Activated CD4-positive, CD25-positive, alpha-beta regulatory T cell (primary cell): Measurements from ENCODE around the gene UBASH3A.

Experiments used
- DNase-seq, 4 experiments: peaks; one replicate each; lab custom pipeline; 2025; lab: John Stamatoyannopoulos, UW

The UBASH3A gene, protein sequence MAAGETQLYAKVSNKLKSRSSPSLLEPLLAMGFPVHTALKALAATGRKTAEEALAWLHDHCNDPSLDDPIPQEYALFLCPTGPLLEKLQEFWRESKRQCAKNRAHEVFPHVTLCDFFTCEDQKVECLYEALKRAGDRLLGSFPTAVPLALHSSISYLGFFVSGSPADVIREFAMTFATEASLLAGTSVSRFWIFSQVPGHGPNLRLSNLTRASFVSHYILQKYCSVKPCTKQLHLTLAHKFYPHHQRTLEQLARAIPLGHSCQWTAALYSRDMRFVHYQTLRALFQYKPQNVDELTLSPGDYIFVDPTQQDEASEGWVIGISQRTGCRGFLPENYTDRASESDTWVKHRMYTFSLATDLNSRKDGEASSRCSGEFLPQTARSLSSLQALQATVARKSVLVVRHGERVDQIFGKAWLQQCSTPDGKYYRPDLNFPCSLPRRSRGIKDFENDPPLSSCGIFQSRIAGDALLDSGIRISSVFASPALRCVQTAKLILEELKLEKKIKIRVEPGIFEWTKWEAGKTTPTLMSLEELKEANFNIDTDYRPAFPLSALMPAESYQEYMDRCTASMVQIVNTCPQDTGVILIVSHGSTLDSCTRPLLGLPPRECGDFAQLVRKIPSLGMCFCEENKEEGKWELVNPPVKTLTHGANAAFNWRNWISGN

DNA sequence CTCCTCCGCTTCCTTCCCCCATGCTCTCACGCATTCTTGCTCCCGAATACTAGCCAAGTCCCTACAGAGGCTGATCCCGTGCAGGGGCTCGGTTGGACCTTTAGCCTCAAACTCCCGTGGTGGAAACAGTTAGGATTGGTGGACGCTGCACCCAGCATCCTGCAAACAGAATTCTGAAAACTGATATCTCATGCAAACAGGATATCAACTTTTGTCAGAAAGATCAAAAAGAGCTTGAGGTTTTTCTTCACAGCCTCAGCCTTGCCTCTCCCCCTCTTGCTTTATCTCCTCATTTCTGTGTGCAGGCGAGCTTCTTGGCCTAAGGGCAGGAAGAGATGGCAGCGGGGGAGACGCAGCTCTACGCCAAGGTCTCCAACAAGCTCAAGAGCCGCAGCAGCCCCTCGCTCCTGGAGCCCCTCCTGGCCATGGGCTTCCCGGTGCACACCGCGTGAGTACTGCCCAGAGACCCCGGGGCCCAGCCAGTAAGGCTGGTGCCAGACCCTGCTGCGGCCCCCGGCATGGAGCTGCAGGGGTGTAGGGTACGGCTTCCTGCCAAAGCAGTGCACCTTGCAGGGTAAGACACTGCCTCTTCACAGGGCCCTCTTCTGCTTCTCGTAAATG is at the start of gene UBASH3A:
UBASH3A (plus strand) TSS at position 292 of the 621 bp plus-strand sequence; CDS start at position 336, 44 bp downstream.
- no peak for DNase-seq

DNA sequence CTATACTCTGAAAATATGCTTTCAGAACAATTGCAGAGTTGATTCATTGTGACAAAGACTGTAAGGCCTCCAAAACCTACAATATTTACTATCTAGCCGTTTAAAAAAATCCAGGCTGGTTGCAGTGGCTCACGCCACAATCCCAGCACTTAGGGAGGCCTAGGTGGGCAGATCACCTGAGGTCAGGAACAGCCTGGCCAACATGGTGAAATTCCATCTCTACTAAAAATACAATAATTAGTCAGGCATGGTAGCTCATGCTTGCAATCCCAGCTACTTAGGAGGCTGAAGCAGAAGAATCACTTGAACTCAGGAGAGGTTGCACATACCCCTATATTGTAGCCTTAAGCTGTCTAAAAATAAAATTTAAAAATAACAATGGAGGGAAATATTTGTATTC is 47.7 kb upstream of the UBASH3A start:
- no peak for DNase-seq

DNA sequence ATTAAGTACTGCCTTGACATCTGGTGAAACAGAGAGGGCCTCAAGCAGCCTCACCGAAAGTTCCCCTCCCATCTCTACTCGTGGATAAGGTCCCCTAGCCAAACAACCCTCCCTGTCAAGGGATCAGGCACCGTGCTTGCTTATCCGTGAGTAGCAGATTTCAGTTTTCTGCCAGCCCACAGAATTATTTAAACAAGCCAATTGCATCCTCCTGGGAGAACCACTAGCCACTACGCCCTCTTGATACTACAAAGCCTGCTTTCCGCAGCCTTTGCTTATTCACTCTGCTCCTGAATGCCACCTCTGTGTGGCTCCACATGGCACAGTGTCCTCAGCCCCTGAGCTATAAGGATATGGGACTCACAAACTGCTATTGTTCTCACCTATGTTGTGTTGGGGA is 47.1 kb upstream of the UBASH3A start:
- no peak for DNase-seq

DNA sequence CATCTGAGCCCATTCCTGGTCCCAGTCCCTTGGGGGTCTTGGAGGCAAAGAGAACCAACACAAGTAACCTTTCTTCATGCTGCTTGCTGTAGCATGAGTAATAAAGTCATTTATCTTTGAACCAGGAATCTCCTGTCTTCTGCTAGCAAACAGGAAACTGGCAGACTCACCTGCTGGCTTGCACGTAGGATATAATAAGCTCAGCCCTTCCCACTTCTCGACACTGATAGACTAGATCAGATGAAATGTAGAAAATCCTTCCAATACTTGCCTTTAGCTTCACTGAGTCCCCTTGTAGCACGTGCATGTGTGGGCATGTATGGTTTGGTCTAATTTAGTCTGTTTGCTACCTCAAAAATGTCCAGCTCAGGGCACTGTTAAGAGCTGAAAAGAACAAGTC is 46.4 kb upstream of the UBASH3A start:
- no peak for DNase-seq

DNA sequence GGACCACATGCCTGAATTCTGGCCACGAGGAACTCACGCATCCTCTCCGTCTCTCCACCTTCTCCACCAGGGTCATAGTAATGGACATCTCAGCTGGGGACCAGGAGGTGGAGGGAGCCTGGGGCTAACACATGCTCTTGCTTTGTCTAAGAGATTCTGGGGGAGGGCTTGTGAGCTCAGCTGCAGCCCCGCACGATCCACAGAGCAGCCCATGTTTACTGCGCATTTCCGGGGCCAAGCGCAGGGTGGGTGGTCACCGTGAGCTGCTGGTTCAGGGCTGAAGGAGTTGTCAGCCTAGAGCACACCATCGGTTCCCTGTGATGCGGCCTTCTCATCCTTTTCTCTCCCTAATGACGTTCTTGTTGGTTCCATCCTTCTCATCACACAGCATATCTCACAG is 45.4 kb upstream of the UBASH3A start:
- DNase-seq = no peak

DNA sequence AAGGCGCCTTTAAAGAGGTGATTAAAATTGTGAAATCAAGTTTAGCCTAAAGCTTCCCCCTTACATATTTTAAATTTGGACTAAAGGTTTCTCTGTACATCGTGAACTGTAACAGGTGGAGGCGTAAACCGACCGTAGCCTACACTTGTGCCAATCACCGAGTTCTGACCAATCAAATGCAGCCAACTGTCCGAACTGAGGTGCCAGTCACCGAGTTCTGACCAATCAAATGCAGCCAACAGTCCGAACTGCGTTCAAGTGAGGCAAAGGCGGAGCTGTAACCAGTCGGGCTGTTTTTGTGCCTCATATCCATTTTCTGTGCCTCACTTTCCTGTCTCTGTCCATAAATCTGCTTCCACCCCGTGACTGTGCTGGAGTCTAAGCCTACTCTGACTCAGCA is 44.8 kb upstream of the UBASH3A start:
- DNase-seq = no peak

DNA sequence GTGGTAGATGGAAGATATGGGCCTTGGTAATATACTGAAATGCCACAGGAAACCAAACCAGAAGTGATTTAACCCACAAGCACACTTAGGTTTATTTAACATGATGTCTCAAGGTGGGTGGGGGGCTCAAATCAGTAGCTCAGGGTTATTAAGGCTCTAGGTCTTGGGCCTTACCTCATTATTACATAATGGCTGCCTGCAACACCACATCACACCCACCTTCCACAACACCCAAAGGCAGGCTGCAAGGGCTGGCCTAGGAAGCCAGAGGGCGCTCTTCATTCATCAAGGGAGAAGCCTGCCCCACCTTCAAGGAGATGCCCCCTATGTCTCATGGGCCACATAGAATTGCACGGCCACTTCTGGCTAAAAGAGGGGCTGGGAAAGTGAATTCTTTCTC is 43.4 kb upstream of the UBASH3A start:
- DNase-seq = no peak

DNA sequence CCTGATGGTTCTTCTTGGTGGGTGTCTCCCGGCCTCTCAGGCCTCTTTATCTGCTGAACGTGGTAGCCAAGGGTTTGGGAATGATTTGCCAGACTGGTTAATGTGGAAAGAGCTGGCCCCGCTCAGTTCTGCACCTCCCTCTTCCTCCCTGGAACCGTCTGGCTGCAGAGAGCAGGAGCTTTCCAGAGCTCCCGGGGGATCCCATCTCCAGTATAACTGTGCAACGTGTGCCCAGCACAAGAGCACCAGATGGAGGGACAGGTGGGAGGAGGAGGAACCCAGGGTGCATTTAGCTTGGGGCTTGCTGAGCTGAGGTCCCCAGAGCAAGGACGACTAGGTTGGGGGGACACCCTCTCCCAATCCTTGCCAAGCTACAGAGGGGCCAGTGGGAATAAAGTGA is 42.4 kb upstream of the UBASH3A start:
- no peak for DNase-seq

DNA sequence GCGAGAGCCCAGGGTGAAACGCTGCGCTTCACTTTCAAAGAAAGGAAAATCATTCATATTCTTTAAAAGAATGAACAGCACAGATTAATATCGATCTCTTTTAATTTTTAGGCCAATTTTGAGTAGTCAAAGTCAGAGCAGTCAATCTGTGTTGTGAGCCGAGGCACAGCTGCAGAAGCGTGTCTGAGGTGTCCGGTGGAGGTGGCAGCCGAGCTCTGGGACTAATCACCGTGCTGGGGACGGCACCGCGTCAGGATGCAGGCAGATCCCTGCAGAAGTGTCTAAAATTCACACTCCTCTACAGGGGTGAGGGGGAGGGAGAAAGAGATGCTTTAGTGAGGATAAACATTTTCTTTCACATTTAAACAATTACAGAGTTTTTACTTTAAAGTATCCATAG is 41.5 kb upstream of the UBASH3A start:
- DNase-seq = no peak

DNA sequence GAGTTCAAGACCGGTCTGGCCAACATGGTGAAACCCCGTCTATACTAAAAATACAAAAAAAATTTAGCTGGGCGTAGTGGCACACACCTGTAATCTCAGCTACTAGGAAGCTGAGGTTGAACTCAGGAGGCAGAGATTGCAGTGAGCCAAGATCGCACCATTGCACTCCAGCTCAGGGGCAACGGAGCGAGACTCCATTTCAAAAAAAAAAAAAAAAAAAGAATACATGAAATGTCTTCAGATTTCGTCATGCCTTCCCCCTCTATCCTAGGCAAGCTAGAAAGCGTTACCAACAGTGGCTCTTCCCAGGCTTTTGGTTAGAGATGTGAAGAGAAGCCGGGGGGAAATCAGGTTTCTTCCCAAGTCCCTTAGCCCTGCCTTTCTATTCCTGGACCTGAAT is 41.0 kb upstream of the UBASH3A start:
- no peak for DNase-seq

DNA sequence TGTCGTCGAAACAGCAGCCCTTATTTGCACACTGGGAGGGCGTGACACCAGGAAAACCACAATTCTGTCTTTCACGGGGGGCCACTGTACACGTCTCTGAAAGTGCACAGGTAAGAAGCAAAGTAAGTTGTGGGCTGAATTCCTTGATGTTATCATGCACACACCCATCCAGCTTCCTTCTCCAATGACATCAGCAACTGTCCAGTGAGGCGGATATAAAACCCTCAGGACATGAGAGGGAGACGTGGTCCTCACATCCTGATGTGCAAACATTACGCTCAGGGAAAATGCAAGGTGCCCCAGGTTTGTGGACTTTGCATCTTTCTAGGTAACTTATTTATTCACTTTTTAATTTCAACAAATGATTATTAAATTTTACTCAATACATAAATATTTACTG is 40.4 kb upstream of the UBASH3A start:
- DNase-seq = no peak

DNA sequence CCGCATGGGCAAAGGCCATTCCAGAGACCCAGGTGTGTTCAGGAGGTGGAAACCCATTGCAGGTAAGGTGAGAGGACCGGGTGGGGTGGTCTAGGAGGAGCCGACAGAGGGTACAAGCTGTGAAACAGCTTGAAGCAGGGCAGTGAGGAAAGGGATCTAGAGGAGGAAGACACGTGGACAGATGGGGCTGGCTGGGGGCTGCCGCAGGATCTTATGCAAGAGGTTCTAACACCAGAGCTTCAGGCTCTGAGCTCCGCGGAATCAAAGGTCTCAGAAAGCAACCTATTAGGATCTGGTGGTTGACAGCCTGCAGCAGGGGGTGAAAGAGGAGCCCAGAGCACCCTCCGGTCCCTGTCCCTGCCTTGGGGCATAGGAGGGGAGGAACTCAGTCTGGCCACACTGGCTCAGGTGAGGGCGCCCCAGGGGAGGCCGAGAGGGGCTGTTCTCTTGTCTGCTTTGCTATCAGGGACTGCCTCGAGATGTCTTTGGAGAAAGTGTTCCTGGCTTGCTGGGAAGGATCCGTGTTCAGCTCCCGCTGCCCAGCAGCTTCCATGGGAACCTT is 39.3 kb upstream of the UBASH3A start:
- no peak for DNase-seq

DNA sequence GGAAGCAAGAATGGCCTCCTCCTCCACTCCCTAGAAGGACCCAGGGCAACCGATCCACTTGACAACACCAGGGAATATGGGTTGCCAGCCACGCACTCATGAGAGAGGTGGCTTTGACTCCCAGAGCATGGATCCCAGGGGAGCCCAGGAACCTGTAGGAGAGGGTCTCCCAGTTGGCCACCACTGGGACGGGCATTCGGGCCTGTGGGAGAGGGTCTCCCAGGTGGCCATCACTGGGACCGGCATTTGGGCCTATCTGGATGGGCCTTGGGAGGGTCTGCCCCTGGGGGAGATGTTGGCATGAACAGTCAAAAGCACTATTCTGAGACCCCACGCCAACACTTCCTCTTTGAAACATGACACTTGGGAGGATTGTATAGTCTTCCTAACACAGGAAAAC is 37.9 kb upstream of the UBASH3A start:
- no peak for DNase-seq

DNA sequence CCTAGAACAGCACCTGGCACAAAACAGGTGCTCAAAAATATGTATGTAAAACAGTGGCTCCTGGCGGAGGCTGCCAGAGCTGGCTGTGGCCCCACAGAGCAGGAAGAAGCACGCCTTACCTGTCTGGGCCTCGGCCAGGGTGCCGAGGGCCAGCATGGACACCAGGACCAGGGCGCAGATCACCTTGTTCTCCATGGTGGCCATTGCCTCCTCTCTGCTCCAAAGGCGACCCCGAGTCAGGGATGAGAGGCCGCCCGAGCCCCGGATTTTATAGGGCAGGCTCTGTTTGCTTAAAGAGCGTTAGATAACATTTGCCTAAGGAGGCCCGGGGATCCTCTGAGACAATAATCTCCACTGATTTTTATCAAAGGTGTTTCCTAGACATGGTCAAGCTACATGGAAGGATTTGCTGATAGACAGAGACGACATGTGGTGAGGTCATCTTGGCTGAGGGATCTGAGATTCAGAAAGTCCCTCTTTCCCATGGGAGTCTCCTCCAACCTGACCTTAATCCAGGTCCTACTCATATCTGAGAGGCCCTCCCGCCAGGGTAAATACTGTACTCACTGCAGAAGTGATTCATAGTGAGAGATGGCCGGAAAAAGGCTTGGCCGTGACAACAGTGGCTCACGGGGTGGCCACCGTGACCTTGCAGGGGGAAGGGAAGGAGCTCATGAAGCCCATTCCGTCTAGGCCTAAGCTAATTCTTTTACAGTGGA is 37.3 kb upstream of the UBASH3A start, which contains the start of gene TFF1:
TFF1 (minus strand) TSS at position 244 of the 719 bp plus-strand sequence; CDS start at position 204, 40 bp downstream.
- no peak for DNase-seq

DNA sequence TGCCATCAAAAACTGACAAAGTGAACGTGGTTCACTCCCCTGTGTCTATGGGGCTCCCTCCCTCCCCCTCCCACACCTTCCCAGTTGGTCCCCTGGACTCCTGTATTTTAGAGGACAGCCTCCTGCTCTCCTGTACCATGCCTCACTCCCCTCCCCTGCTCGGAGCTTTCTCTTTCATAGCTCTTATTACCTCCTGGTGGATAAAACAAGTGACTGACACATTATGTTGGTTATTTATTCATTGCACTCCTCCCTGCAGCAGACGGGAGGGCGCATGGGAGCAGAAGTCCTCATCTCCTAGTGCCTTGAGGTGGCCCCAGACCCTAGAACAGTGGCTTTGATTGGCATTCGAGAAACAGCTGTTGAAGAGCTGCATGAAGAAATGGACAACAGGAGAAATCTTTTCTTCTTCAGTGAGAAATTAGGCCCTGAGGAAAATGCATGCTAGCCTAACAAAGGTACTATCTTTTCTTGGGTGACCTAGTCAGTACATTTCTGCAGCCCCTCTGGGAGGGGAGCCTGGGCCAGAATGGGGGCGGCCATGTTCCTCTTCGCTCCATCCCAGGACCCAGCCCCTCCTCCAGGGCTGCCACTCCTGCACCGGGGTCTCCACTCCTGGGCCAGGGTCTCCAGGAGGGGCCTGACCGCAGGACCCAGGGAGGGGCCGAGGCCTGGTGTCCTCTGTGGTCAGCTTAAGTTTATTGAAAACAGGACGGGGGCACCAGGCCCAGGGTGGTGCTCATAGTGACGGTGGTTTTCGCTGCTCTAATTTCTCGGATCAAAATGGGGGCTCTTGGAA is 36.1 kb upstream of the UBASH3A start:
- no peak for DNase-seq

DNA sequence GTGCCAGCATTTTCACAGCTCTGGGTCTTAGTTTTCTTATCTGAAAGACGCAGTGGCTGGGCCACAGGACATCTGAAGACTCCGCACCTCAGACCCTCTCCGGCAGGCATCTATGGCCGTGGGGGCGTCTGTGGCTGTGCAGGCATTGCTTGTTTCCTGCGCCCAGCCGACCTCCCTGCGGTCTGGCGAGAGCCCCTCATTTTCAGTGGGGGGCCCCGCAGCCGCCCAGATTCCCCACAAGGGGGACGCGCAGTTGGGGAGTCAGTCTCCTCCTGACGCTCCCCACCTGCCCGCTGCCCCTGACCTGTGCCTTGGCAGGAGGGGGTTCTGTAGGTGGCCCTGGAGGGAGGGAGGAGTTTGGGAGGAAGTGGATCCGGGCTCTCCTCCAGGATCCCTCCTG is 33.9 kb upstream of the UBASH3A start:
- DNase-seq = no peak

DNA sequence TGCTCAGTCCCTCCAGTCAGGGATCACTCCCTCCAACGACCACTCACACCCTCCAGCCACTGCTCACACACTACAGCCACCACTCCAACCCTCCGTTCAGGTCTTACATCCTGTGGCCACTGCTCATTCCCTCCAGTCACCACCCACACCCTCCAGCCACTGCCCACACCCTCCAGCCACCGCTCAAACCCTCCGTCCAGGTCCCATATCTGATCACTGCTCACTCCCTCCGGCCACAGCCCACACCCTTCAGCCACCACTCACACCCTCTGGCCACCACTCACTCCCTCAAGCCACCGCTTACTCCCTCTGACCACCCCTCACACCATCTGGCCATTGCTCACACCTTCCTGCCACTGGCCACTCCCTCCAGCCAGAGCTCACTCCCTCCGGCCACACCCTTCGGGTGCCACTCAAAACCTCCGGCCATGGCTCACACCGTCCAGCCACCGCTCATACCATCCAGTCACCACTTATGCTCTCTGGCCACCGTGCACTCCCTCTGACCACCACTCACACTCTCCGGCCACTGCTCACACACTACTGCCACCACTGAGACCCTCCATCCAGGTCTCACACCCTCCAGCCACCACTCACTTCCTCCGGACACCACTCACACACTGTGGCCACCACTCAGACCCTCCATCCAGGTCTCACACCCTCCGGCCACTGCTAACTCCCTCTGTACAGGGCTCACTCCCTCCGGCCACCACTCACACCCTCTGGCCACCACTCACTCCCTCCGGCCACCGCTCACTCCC is 32.6 kb upstream of the UBASH3A start:
- no peak for DNase-seq

DNA sequence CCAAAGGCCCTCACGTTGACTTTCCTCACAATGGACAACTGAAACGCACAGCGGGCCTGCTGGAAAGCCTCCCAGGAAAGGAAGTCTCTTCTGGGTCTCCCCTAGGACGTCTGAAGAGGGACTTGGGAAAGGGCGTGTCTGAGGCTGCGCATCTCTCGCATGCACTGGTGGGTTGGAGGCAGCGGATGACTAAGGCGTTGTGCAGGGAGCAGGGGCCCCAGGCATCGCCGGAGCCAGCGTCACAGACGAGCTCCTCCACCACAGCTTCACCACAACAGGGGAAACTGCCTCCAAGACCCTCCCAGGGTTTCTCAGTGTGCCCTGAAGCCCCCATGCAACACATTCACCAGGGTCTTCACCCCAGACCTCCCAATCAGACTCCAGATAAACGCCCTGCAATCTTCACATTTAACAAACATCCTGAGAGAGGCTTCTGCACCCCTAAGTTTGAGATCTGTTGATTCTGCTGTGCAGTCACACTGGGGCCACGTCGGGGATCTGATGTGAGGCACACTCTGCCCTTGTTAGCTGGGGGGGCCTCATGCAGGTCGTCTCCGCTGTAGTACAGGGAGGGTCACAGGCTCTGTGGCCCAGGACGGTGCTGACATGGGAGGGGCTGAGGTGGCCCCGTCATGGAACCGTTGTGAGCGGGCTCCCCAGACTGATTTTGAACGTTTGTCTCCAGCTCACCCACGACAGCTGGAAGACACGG is 30.4 kb upstream of the UBASH3A start:
- no peak for DNase-seq

DNA sequence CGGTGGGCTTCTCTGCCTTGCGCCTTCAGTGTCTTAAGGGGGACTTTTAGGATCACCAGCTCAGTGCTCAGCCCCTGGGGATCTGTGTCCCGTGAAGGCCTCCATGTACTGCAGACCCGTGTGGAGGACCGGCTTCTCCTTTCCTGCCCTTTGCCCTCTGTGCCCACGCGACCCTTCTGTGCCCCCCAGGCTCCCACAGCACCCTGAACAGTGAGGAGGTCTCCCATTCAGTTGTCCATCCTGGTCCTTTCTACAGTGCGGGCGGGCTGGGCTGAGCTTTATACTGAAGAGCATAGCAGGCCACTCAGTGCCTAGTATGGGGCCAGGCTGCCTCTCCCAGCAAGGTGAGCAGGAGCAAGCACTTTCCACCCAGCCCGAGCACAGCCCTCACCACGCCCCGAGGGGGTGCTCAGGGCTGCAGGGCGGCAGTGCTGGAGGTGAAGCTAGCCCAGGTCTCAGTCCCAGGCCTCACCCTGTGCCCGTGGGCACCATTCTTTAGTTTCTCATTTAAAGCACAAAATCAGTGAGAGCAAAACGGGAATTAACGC is 29.7 kb upstream of the UBASH3A start:
- no peak for DNase-seq

DNA sequence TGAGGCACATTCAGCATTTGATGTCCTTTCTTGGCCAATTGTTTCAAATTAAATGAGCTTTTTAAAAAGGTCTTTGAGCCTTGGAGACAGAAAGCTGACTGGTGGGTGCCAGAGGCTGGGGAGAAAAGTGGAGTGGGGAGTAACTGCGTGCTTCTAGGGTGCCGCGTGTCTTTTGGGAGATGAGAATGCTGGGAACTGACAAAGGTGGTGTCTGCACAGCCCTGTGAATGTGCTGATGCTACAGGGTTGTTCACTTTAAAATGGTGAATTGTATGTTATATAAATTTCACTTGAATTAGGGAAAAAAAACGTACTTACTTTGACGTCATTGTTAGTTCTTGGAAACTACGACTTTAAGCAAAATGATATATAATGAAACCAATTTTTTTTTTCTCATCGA is 29.2 kb upstream of the UBASH3A start:
- no peak for DNase-seq
